Effector CD8-positive, alpha-beta T cell (primary cell): ENCODE results near the gene TRIB2.

Experiments
- DNase-seq: peaks from one replicate; lab custom pipeline; 2025; lab: John Stamatoyannopoulos, UW

TRIB2 gene

DNA sequence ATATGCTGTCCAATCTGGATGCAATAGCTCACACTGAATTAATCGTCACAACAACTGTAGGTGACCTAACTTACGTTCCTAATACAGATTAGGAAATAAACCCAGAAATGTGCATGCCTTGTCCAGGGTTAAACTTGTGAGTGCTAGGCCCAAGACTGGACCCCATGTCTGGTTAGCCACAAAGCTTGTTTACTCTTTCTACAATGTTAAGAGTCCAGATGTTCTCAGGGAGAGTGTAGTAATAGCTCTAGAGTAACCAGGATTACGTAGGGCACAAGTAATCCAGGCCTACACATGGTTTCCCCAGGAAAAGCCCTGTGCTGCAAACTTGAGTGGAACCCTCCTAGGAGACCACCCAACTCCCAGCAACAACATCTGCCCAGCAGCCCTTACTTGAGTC, 26.2 kb downstream of the TRIB2 start:
- DNase-seq = no peak

DNA sequence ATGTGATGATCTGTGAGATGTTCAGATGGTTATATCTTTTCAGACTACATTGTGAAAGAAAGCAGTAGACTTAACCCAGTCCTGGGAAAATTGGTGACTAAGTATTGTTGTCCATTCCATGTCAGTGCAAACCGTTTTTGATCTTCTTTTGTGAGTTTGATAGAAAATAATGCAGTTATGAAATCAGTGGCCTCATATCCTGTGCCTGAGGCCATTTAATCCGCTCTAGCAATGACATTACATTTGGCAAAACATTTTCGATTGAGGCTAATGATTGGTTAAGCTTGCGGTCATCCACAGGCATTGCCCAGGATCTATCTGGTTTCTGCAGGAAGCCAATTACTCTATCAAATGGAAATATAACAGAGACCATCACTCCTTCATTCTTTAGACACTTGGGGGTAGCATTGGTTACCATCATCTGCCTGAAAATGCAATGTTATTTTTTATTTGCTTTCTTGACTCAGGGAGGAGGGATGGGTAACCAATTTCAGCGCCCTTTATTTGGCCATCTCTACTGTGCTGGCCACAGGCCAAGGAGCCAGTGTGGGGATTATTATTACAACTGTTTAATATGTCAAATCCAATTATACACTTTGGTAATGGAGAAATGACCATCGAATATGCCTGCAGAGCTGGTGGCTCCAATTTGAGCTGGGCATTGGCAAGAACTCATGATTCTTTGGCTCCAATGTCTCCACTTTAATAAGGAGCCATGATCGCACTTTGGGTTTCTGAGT, 33.6 kb downstream of the TRIB2 start:
- no peak for DNase-seq

DNA sequence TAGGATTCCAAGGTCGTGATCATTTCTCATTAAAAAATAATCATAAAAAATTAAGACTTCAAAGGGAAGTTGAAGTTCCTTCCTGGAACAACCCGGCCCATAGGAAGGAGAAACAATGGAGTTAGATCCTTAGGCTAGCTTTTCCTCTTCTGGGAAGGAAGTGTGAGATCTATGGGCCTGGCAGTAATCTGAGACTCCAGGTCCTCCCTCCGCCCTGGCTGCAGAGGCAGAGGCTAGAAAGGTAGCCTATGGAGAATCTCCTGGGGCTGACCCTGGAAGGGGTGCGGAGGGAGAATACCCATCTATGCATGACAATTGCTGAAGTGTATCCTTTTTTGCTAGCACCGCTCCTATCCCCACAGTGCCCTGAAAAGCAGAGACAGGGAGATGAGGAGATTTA, 37.9 kb downstream of the TRIB2 start:
- DNase-seq = no peak

DNA sequence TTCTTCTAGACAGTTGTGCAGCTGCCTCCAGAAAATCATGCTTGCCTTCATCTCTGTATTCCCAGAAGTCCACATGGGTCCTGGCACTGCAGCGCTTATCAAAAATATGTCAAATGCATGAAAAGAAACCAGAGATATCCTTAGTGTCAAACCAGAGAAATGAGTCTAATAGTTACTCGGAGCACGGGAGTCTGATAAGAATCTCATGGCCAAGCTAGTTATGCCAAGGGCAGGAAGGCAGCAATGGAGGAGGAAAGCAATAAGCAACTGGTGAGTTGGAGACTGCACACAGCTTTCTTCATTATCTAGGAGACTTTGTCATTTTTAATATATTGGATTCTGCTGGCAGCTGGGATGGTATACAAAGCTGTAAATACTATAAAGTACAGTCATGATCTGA, 38.6 kb downstream of the TRIB2 start:
- no peak for DNase-seq

DNA sequence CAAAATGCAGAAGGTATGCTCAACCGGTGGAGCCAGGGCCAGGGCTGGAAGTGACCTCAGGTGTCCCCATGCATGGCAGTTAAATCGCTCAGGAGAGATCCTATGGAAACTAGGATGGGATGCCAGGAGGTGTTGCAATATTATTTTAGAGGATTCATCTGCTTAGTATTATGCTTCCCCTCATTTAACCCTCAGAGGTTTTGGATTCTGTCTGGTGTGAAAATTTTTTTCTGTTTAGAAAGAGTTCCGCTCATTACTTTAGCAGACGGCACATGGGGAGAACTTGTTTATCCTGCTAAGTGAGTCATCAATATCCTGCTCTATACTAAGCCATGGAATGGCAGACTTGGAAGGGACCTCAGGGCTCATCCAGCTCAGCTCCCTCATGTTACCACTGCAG, 42.5 kb downstream of the TRIB2 start:
- no peak for DNase-seq

DNA sequence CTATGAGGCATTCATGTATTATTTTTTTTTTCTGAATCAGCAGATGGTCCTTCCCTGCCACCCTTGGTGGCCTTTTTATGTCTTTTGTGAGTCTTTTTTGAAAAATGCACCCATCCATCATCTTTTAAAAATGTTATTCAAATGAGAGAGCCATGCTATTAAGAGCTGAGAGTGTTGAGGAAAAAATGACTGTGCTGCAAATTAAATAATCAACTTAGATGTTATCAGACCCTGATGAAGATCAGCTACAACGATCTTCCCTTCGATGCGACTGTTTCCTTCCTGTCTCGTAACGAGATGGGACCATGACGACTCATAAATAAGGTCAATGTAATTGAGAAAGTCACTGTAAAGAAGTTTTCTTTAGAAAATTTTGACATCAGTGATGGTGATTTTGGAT, 44.4 kb downstream of the TRIB2 start:
- no peak for DNase-seq

DNA sequence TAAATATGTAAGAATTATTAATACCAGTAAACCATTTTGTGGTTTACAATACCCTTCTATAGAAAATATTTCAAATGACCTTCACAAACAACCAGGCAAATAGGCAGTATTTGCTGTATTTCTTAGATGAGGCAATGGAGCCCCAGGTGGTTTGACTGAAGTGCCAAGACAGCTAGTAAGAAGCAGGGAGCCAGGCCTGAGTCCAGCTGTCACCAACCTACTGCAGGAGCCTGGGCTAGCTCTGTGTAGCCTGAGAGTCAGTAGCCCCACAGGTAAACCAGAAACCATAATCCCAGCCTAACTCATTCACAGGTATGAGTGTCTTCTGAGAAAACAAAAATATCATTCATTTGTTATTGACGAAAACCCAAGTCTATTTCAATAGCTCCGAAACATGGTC, 45.6 kb downstream of the TRIB2 start:
- DNase-seq = no peak

DNA sequence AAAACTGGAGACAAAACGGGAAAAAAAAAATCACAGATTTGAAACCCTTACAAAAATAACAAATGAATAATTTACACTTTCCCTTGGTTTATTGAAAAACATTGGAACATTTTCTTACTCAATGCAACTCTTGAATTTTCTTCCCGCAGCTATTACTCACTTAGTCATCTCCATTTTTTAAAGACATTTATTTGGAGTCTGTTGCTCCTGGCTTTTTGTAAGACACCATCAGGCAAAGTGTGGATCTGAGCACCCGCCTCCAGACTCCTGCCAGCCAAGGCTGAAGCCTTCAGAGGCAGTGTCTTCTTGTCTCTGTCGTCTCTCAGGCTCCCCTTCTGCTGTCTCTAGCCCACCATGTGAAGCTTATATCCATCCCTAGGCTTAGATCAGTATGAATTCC, 46.2 kb downstream of the TRIB2 start:
- DNase-seq = no peak

DNA sequence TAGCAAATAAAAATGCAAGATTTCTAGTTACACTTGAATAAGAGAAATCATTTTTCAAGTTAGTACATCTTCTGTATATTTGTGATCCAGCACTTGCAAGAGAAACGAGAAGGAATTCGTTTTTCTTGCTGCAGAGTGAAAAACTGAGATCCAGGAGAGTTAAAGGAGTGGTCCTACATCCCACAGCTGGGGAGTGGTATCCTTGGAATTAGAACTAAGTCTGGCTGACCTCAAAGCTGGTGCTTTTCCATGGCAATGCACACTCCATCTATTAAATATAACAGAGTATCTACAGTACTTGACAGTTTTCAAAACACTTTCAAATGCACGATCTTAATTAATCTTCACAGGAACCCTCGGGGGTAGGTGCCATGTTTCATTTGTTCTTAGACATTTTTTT, 46.8 kb downstream of the TRIB2 start:
- no peak for DNase-seq

DNA sequence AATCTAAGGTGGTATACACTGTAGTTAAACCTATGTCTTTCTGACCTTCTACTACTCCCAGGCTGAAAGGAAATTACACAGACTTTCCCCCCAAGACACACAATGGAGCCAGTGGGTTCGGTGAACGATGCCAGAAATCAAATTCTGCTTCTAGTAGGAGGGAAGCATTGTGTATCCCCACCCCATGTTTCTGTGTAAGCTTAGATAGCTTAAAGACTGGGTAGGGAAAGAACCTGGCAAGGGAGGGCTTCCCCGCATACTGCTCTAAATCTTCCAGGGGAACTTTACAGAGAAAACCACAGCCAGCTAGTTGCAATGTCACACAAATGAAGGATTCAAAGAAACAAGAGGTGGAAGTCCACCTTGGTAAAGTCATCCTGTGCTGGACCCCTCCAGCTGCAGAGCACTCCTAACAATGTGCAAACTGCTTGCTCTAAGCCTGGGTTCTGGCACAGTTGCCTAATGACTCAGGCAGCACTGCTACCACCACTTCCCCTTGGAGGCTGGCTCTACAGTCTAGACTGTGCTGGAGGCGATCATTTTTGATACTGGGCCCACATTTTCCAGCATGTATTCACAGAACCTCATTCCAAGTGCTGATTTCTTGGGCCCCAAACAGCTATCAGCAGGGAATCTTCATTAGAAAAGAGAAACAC, 47.5 kb downstream of the TRIB2 start:
- DNase-seq = no peak

DNA sequence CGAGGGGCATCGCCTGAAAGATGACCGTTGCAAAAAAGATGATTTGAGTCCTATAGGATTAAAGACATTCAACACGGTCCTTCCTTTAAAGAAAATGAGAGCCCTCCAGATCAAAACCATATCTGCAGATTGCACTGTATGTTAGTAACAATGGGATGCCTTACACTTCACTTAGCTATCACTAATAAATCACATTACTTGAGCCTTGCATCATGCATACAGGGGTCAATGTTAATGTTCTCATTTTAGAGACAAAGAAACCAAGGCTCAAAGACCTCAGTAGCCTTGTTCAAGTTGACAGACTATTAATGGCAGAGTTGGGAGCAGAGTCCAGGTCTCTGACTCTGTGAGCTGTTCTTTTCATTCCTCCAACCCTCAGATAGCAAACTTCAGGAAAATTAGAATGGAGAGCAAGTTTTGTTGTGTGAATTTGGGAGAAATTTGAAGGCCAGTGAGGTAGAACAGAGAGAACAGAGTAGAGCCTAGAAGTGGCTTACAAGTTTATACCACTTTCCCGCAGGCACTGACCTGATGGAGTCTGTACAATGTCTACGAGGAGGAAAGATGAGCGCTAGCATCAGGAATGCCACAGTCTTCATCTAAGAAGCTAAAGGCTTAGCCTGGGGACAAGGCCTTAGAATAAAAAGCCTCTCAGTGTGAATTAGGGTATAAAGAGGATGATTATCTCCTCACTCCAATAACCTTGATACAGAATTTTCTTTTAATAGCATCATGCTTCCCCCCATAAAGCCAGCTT, 48.3 kb downstream of the TRIB2 start:
- DNase-seq = no peak

DNA sequence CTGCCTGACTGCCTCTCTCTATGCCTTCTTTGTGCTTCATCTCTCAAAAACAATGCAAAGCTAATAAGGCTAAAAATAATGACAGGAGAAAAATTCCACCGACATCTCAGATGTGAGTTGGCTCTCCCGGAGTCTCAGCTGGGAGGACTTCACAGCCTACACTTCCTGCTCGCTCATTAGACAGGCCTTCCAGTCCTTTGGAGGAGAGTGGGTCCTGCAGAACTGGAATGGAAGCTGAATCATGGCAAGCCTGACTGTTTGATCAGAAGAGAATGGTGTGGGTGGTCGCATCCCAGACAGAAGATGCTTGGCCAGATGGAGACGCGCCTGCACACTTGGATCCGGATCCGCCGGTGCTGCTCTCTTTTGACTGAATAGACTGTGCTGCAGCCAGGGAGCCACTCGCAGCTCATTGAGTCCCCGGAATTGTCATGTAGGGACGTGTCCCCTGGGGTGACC, 49.7 kb downstream of the TRIB2 start:
- no peak for DNase-seq

DNA sequence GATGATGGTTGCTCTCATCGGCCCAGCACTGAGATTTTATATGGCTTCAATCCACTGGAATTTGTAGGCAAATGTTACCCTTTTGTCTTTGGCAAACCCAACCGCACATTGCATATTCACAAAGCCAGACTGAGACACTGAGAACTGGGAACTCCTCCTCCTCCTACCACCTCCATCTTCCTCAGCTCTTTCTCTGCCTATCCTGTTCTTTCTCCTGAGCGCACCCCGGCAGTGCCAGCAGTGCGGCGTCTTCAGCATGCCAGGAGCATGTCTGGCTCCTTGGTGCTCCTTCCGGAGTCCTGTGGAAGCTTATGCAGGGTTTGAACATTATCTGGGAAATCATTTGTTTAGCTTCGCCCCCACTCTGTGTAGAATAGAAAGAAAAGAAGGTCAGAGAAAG, 50.8 kb downstream of the TRIB2 start:
- DNase-seq = no peak

DNA sequence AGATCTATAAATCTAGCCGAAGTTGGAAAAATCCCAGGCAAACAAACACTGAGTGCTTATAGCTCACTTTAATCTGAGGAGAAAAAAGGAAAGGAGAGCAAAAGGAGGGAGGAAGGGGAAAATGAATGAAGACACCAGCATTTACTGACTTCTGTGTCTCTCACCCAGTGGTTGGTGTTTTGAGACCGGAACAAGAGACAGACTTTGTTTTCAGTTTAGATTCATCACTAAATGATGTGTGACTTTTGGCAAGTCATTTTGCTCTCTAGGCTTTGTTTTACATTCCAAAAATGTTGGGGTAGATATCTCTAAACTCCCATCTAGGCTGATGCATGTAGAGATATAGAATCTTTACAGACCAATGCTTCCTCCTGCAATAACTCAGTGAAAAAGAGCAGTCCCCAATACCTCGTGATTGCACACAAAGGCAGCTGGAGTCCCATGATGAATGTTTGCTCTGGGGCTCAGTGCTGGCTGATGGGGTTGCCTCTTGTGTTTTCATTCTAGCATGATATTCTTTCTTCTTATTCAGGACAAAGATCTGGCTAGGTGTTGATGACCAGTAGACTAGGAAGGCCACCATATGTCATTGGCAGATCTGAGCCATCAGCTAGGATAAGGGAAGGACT, 51.4 kb downstream of the TRIB2 start:
- DNase-seq = no peak

DNA sequence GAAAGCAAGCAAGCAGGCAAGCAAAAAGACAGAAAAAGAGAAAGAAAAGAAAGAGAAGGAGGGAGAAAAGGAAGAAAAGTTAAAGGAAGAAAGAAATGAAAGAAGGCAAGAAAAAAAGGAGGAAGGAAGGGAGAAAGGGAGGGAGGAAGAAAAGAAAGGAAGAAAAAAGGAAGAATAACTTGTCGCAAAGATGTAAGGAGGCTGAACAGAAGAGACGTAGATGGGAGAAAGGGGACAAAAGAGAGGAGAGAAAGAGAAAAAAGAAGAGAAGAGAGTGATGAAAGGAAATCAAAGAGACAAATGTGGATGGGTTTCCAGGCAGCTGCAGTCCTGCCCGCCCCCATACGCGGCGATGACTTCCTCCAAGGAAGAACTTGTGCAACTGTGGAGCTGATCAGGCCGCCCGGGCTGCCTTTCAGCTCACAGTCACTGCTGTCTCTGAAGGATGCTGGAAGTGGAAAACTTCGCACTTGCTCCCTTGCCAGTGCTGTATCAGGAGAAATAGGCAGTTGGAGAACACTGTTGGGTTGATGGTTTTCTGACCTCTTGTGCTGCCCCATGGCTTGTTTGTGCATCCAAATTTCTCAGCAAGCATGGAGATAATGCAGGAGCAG, 52.9 kb downstream of the TRIB2 start:
- no peak for DNase-seq

DNA sequence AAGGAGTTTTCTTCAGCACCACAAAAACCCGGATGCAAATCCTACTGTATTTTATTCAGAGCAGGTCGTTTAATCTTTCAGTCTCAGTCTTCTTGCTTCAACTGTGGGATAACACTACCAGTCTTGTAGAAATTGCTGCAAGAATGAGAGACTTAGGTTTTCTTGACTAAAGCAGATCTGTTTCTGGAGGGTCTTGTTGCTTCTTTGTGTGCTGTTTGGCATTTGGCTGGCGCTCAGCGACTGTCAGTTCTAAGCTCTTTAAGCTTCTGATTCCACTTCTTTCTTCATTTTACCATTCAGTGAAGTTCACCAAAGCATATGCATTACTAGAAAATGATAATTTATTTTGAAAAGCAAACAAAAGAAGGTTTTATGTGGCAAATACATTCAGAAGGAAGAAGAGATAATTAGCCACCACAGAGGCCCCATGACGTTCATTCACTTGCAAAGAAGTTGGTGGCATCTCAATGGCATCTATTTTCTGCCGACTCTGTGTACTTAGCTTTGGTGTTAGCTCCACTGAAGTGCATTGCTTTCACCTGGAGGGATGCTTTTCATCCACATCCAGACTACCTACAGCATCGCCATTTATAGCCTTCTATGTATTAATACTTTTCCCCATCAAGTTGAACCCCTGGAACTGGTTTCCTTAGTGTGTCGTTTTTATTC, 53.7 kb downstream of the TRIB2 start:
- no peak for DNase-seq

DNA sequence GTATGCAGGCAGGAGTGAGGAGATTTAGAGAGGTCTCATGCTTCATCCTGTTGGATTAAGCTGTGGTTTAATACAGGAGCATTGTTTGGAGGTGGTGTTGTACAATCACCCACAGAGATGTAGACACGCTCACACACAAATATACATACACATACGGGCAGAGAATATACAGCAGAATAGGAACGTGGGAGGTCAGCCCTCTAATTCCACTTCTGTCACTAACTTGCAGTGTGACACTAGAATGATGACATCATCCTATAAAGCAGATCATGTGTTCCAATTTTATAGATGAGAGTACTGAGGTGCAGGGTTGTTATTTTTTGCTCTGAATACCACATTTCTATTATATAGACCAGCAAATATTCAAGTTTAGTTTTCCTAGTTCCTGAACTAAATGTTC, 54.4 kb downstream of the TRIB2 start:
- DNase-seq = no peak

DNA sequence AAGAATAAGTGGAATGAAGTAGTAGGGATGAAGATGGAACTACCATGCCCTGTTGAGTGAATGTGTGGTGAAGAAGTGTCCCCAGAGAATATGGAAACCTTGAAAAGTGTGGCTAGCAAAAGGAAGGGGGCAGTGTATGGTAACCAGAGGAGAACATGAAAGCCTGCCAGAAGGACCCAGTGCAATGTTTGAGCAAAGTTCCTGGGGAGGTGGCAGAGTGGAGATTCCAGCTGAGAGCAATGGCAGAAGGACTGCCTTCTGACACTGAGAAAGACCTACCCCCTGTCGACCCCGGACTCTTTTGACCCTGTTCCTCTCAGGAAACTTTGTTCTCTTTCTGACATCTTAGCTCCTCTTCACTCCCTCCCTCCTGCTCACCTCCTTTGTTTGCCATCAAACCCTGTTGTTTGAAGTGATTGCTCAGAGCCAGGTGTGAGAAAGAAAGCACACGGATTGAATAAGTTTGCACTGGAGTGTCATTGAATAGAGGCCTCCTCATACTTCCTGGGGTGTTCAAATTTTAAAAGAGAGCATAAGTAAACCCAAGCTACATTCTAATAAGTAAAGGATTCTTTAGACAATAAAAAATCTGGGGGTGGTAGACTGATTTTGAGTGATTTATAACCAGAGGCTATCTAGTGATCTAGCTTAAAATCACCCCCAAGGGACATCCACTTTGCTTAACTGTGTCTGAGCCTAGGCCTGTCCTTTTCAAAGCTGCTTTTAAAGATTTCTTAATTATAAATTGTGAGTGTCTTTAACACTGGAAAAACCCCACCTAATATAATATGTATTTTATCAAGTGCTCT, 57.1 kb downstream of the TRIB2 start:
- DNase-seq = no peak

DNA sequence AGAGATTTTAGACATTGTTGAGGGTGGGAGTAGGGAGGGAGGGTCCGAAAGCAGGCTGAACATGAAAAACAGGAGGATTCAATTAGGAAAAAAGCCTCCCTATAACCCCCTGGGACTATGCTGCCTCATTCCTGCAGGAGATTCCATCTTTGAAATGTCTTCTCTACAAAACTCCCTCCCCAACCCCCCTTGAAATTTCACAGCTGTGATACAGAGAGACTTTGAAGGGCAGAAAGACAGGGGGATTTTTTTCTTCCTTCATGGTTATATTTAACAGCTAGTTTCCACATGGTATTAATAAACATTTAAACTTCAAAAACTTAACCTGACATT, 57.6 kb downstream of the TRIB2 start:
- no peak for DNase-seq

DNA sequence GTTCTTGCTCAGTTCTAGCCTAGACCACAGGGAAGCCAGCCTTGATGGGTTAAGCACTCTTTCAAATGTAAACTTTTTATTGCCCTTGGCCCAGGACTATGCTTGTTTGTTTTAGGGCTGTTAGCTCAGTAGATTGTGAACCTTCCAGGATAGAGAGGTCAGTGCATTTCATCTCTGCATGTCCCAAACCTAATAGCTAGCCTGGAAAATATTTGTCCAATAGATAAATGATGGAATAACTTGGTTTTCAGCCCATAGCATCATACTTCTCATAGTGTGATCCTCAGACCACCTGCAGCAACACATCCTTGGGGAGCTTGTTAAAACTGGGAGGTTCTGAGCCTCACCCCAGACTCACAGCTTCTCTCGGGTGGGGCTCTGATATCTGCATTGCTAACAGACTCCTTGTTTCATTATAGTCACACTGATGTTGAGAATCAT, 59.8 kb downstream of the TRIB2 start:
- DNase-seq = no peak

DNA sequence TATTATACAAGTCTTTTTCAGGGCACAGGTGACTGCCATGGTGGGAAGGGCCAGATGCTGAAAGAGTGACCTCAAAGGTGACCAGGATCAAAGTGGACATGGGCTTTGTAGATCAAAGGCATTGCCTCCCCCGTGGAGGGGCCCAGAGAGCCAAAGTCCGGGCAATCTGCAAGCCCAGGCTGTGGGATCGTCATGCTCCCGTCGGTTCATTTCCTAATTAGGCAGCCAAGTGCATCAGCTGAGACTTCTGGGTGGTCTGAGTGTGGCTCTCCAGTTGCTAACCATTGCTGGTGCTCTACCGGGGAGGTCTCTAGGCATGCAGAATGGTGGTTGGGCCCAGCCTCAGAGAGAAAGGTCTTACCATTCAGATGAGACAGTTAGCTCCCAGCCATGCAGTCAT, 61.6 kb downstream of the TRIB2 start:
- DNase-seq = no peak
